NCI-H446 treated with DMSO at 0.1 percent for 48 hours (cell line): ENCODE measurements around the gene TFCP2L1.

Source experiments
- DNase-seq: peaks from one replicate; lab custom pipeline; 2025; lab: John Stamatoyannopoulos, UW

The TFCP2L1 gene

GRCh38 chr2:121218386-121218938 lies 66.5 kb downstream of the TFCP2L1 start:
- no peak for DNase-seq

DNA sequence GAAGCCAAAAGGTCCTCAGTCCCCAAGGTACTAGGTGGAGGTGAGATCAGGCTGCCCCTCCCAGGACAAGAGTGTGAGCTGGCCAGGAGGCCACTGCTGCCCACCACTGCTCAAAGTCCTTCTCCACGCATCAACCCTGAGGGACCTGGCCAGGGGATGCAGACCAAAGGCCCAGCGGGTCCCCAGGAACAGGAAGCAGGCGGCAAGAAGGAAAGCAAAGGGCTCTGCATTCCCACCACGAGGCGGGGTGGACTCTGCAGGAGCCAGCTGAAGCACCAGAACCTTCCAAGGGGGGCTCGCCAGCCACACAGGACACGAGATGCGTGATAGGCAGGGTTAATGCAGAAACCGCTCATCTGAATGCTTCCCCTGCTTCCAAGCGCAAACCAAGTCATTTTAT lies 67.4 kb downstream of the TFCP2L1 start:
- DNase-seq = no peak

GRCh38 chr2:121214296-121214695 lies 70.7 kb downstream of the TFCP2L1 start:
- no peak for DNase-seq

DNA sequence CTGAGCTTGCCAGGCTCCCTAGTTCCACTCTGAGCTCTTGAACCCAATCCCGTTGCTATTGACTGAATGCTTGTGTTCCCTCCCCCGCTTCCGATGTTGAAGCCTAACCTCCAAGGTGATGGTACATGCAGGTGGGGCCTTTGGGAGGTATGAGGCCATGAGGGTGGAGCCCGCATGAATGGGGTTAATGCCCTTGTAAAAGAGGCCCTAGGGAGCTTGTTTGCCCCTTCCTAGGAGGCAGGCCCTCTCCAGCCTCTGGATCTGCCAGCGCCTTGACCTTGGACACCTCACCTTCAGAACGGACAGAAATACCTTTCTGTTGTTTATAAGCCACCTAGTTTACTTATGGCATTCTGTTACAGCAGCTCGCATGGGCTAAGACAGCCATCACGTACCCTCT lies 71.6 kb downstream of the TFCP2L1 start:
- no peak for DNase-seq

- DNase-seq = no peak
Observed at GRCh38 chr2:121212661-121213325, 72.2 kb downstream of the TFCP2L1 start.

GRCh38 chr2:121211689-121212151 lies 73.3 kb downstream of the TFCP2L1 start:
- no peak for DNase-seq

- no peak for DNase-seq
Observed at GRCh38 chr2:121211251-121211650, 73.8 kb downstream of the TFCP2L1 start.

- no peak for DNase-seq
Observed at GRCh38 chr2:121210691-121211090, 74.3 kb downstream of the TFCP2L1 start.

DNA sequence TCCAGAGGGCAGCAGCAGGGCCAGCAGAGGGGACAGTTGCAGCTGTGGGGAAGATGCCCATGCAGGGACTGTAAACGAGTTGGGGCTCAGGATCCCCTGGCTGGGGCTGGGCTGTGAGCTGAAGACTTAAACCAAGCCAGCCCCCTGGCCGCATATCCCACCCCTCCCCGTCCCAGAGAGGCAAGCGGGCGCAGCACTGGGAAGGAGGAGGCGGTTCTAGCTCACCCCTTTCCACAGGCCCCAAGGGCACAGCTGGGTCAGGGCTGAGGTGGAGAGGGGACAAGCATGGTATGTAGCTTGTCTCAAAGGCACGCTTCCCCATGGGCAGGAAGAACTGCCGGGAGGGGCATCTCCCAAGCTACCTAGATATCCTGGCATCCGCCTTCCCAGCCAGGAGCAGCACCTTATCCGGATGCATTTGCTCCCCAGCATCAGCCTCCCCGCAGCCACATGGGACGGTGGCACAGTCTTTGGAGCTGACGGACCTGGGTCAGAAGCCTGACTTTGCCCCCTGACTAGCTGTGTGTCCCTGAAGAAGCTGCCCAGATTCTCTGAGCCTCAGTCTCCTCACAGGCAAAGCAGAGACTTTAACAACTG lies 75.9 kb downstream of the TFCP2L1 start:
- no peak for DNase-seq

- DNase-seq = no peak
Observed at GRCh38 chr2:121207494-121207893, 77.5 kb downstream of the TFCP2L1 start.

DNA sequence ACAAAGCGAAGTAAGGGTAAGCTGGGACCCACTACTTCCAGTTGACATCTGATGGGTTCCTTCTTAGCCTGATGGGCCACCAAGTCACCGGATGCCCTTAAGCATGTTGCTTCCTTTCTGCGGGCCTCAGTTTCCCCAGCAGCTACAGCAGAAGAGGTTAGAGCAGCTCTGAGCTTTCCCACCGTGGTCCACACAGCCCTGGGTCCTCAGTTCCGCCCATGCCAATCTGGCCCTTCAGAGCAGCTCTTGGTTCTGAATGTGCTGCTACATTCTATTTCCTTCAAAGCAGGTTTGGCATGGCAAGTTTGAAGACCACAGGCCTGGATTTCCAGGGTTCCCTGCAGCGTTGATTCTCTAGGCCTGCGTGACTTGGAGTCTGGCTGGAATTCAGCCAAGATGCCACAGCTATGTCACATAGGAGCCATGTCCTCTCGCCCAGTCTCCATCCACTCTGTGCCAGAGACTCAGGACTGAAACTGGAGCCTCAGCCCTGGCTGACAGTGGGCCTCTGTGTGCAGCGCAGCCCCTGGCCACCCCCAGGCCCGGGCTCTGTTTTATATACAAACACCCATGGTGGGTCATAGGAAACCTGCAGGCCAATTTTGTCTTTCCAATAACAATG lies 79.6 kb downstream of the TFCP2L1 start:
- DNase-seq = no peak

- DNase-seq = no peak
Observed at GRCh38 chr2:121203591-121204249, 81.3 kb downstream of the TFCP2L1 start.

GRCh38 chr2:121202541-121203310 lies 82.3 kb downstream of the TFCP2L1 start:
- DNase-seq = no peak

DNA sequence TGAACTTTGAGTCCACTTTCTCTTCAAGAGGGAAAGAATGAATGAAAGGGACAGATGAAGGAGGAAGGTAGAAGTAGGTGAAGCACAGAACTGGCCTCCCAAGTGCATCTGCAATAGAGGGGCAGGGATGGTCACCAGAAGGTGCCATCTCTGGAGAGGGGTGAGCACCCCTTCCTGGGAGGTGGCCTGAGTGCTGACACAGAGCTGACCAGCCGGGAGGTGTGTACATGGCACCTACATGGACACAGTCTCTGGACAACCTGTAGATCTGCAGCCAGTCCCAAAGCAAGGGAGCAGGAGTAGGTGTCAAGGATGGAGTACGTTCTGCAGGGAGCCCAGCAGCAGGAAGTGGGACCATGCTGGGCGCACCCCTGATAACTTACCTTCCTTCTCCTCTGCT lies 83.2 kb downstream of the TFCP2L1 start:
- DNase-seq = no peak

GRCh38 chr2:121200419-121201315 lies 84.3 kb downstream of the TFCP2L1 start:
- no peak for DNase-seq

DNA sequence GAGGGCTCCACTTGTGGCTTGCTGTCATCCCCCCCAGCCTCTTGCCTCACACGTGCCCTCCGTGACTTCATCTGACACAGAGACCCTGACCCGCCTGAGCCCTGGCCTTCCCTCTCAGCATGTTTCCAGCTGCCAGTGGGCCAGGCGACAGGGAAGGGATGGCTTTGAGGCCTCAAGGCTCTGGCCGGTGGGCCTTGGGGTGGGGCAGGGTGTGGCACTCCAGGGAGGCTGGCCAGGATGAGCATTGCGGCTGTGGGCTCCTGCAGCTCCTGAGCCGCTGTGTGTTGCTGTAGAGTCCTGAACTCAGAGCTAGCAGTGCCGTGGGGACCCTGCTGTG lies 85.0 kb downstream of the TFCP2L1 start:
- no peak for DNase-seq

DNA sequence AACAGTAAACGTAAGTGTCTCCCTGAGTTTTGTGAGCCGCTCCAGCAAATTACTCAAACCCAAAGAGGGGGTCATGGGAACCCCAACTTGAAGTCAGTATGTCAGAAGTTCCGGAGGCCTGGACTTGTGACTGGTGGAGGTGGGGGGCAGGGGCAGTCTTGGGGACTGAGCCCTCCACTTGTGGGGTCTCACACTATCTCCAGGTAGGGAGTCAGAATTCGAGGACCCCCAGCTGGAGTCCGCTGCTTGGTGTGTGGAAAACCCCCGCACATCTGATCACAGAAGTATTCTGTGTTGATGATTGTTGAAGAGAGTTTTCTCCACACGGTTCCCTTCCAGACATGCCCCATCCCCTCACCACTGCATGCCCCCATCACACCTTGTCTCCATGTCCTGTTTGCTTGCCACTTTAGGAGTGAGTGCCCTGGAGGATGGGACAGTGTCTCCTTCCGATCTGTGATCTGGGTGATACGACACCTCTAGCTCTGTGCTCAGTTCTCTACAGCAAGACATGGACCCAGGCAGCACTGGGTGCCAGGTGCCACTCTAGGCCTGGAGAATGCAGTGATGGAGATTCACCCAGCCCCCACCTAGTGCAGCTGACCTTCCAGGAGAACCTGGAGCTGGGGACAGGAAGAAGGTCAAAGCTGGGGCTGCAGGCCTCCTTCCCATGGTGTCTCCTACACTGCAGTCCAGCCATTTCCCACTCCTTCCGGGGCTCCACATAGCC lies 85.6 kb downstream of the TFCP2L1 start:
- DNase-seq = no peak

- DNase-seq = no peak
Observed at GRCh38 chr2:121197369-121198091, 87.5 kb downstream of the TFCP2L1 start.

DNA sequence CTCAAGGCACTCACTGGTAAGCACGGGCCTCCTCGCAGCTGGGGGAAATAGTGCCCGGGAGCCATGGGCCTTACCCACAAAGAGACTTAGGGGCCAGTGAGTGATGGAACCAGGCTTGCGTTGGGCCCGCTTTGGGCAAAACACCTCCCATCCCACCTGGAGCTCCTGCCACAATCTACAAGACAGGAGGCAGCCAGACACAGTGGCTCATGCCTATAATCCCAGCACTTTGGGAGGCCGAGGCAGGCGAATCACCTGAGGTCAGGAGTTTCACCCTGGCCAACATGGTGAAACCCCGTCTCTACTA lies 88.2 kb downstream of the TFCP2L1 start:
- DNase-seq = no peak
